ELR (cell line): Measurements from ENCODE around the gene ROBO4.
A peak's percentile ranks its signal among the peaks of the same experiment; 100 is the strongest.

ENCODE experiments used
- DNase-seq: peaks from one replicate; pipeline ENCODE4 v3.0.0-alpha.2; 2015; ENCODE audit warnings: low read depth

Gene ROBO4

GRCh38 chr11:124840666-124841065 is 57.0 kb downstream of the ROBO4 start:
- DNase-seq: no peak

- DNase-seq: no peak
Measured at GRCh38 chr11:124839972-124840621, 57.6 kb downstream of the ROBO4 start.

GRCh38 chr11:124839128-124839971 is 58.3 kb downstream of the ROBO4 start:
- no peak for DNase-seq

DNA sequence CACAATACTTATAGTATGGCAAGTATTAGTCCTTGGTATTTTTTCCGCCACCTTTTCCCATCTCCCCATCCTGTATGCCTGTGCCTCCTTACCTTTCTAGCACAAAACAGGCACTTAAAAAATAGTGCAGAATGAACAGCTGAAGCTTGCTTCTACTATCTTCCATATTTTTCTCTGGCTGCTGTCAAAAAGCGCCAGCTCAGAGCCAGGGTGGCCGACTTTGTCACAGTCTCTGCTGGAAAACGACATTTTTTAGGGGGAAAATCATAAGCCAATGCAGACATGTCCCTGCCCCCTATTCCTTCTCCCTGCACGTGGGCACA is 58.9 kb downstream of the ROBO4 start:
- DNase-seq: no peak

GRCh38 chr11:124837491-124837856 is 60.2 kb downstream of the ROBO4 start:
- peak; percentile 91 for DNase-seq

DNA sequence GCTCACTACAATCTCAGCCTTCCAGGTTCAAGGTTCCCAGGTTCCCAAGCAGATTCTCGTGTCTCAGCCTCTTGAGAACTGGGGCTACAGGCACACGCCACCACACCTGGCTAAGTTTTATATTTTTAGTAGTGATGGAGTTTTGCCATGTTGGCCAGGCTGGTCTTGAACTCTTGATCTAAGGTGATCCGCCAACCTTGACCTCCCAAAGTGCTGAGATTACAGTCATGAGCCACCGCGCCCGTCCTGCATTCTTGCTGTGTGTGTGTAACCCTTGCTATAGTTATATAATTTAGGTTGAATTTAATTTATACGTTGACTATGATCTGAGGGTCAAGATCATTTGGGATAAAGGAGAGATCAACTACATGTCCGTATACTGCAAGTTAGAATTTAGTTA is 61.7 kb downstream of the ROBO4 start:
- DNase-seq: no peak

DNA sequence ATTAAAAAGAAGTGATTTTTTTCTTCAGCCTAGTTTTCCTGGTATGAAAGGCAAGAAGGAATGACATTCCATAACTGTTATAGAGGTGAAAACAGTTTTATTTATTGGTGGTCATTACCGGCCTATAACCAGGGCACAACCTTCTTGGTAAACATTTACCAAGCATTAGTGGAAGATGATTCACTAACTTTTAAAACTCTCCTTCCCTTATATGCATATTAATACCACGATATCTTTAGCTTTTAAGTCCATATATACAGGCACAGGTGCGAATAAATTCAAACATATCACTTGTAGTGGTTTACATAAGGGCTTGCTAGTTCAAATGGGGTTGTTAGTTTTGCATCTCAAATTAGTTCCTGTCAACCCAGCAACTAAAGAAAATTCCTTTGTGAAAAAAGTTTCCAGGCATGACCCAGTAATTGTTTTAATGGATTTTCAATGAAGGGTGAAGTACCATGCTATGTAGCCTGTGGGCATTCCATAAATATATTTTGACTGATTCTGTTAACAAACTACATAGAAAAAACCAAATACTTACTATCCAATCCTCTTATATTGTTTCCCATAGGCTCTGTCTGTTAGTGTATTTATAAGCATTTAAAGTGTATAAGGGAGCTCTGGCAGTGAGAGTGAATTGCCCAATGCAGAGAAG is 63.0 kb downstream of the ROBO4 start:
- DNase-seq: no peak
